ENCODE results near the gene MAGI2.

Gene MAGI2

GRCh38 chr7:78479348-78479747, 974.1 kb downstream of the MAGI2 start:
- no peak for DNase-seq (ENCODE audit: low spot score)
- no peak overlapping the region for H3K27ac Mint-ChIP-seq

GRCh38 chr7:78476851-78477405, 976.5 kb downstream of the MAGI2 start:
- H3K27ac Mint-ChIP-seq, result no peak overlapping the region
- no peak overlapping the region for H3K4me3 Mint-ChIP-seq
- DNase-seq (ENCODE audit: low spot score), result no peak
- no peaks in the 10 kb centered on the region for H3K27me3 Mint-ChIP-seq (ENCODE audit: low read depth)
- no peaks in the 10 kb centered on the region for H3K9me3 Mint-ChIP-seq
- no peaks in the 10 kb centered on the region for H3K36me3 Mint-ChIP-seq (ENCODE audit: low read depth)
- H3K4me1 Mint-ChIP-seq (ENCODE audit: low read depth), result no peaks in the 10 kb centered on the region

More at GRCh38 chr7:78479348-78479747, 974.1 kb downstream of the MAGI2 start:
- Mint-ChIP-seq H3K36me3 (ENCODE audit: low read depth) (no peaks in the 10 kb centered on the region), H3K27me3 (ENCODE audit: low read depth) (no peaks in the 10 kb centered on the region), H3K4me3 (no peak overlapping the region), H3K4me1 (ENCODE audit: low read depth) (no peaks in the 10 kb centered on the region), H3K9me3 (no peaks in the 10 kb centered on the region)

- no peak overlapping the region for H3K4me3 Mint-ChIP-seq
- DNase-seq (ENCODE audit: low spot score), result no peak
- H3K4me1 Mint-ChIP-seq (ENCODE audit: low read depth), result no peaks in the 10 kb centered on the region
- no peaks in the 10 kb centered on the region for H3K36me3 Mint-ChIP-seq (ENCODE audit: low read depth)
- no peaks in the 10 kb centered on the region for H3K9me3 Mint-ChIP-seq
- H3K27ac Mint-ChIP-seq, result no peak overlapping the region
- H3K27me3 Mint-ChIP-seq (ENCODE audit: low read depth), result no peaks in the 10 kb centered on the region
Measured at GRCh38 chr7:78473571-78474301, 979.7 kb downstream of the MAGI2 start.

- Mint-ChIP-seq H3K4me3 (no peak overlapping the region), H3K9me3 (no peaks in the 10 kb centered on the region), H3K27ac (no peak overlapping the region), H3K27me3 (ENCODE audit: low read depth) (no peaks in the 10 kb centered on the region), H3K4me1 (ENCODE audit: low read depth) (no peaks in the 10 kb centered on the region), H3K36me3 (ENCODE audit: low read depth) (no peaks in the 10 kb centered on the region)
- DNase-seq (ENCODE audit: low spot score), result no peak
Measured at GRCh38 chr7:78473021-78473420, 980.4 kb downstream of the MAGI2 start.

GRCh38 chr7:78472519-78472918, 980.9 kb downstream of the MAGI2 start:
- Mint-ChIP-seq H3K4me3 (no peak overlapping the region), H3K36me3 (ENCODE audit: low read depth) (no peaks in the 10 kb centered on the region), H3K27me3 (ENCODE audit: low read depth) (no peaks in the 10 kb centered on the region), H3K27ac (no peak overlapping the region), H3K9me3 (no peaks in the 10 kb centered on the region), H3K4me1 (ENCODE audit: low read depth) (no peaks in the 10 kb centered on the region)
- DNase-seq (ENCODE audit: low spot score), result no peak

- DNase-seq (ENCODE audit: low spot score), result no peak
- no peak overlapping the region for H3K4me3 Mint-ChIP-seq
- no peak overlapping the region for H3K27ac Mint-ChIP-seq
- H3K4me1 Mint-ChIP-seq (ENCODE audit: low read depth), result no peaks in the 10 kb centered on the region
- no peaks in the 10 kb centered on the region for H3K36me3 Mint-ChIP-seq (ENCODE audit: low read depth)
- H3K9me3 Mint-ChIP-seq, result no peaks in the 10 kb centered on the region
- no peaks in the 10 kb centered on the region for H3K27me3 Mint-ChIP-seq (ENCODE audit: low read depth)
Measured at GRCh38 chr7:78465894-78466293, 987.6 kb downstream of the MAGI2 start.

GRCh38 chr7:78463039-78463438, 990.4 kb downstream of the MAGI2 start:
- H3K27ac Mint-ChIP-seq, result no peak overlapping the region
- H3K4me3 Mint-ChIP-seq, result no peak overlapping the region
- H3K27me3 Mint-ChIP-seq (ENCODE audit: low read depth), result no peaks in the 10 kb centered on the region

GRCh38 chr7:78450706-78451105, 1002.8 kb downstream of the MAGI2 start:
- Mint-ChIP-seq H3K27ac (no peak overlapping the region), H3K4me3 (no peak overlapping the region), H3K36me3 (ENCODE audit: low read depth) (no peaks in the 10 kb centered on the region), H3K27me3 (ENCODE audit: low read depth) (no peaks in the 10 kb centered on the region), H3K9me3 (no peaks in the 10 kb centered on the region), H3K4me1 (ENCODE audit: low read depth) (no peaks in the 10 kb centered on the region)
- no peak for DNase-seq (ENCODE audit: low spot score)

More at GRCh38 chr7:78463039-78463438, 990.4 kb downstream of the MAGI2 start:
- no peaks in the 10 kb centered on the region for H3K4me1 Mint-ChIP-seq (ENCODE audit: low read depth)
- DNase-seq (ENCODE audit: low spot score), result no peak
- H3K9me3 Mint-ChIP-seq, result no peaks in the 10 kb centered on the region
- no peaks in the 10 kb centered on the region for H3K36me3 Mint-ChIP-seq (ENCODE audit: low read depth)

- Mint-ChIP-seq H3K27me3 (ENCODE audit: low read depth) (no peaks in the 10 kb centered on the region), H3K36me3 (ENCODE audit: low read depth) (no peaks in the 10 kb centered on the region)
Measured at GRCh38 chr7:78448911-78449310, 1004.6 kb downstream of the MAGI2 start.

GRCh38 chr7:78444267-78444666, 1009.2 kb downstream of the MAGI2 start:
- no peaks in the 10 kb centered on the region for H3K4me1 Mint-ChIP-seq (ENCODE audit: low read depth)
- no peak overlapping the region for H3K27ac Mint-ChIP-seq
- H3K27me3 Mint-ChIP-seq (ENCODE audit: low read depth), result no peaks in the 10 kb centered on the region

More at GRCh38 chr7:78448911-78449310, 1004.6 kb downstream of the MAGI2 start:
- no peak for DNase-seq (ENCODE audit: low spot score)
- H3K4me1 Mint-ChIP-seq (ENCODE audit: low read depth), result no peaks in the 10 kb centered on the region
- H3K9me3 Mint-ChIP-seq, result no peaks in the 10 kb centered on the region
- no peak overlapping the region for H3K4me3 Mint-ChIP-seq
- H3K27ac Mint-ChIP-seq, result no peak overlapping the region

GRCh38 chr7:78443811-78444210, 1009.7 kb downstream of the MAGI2 start:
- no peak overlapping the region for H3K4me3 Mint-ChIP-seq
- DNase-seq (ENCODE audit: low spot score), result no peak
- no peaks in the 10 kb centered on the region for H3K27me3 Mint-ChIP-seq (ENCODE audit: low read depth)
- H3K4me1 Mint-ChIP-seq (ENCODE audit: low read depth), result no peaks in the 10 kb centered on the region
- no peaks in the 10 kb centered on the region for H3K36me3 Mint-ChIP-seq (ENCODE audit: low read depth)
- H3K9me3 Mint-ChIP-seq, result no peaks in the 10 kb centered on the region
- H3K27ac Mint-ChIP-seq, result no peak overlapping the region

More at GRCh38 chr7:78444267-78444666, 1009.2 kb downstream of the MAGI2 start:
- Mint-ChIP-seq H3K9me3 (no peaks in the 10 kb centered on the region), H3K36me3 (ENCODE audit: low read depth) (no peaks in the 10 kb centered on the region), H3K4me3 (no peak overlapping the region)
- DNase-seq (ENCODE audit: low spot score), result no peak

GRCh38 chr7:78441737-78442136, 1011.7 kb downstream of the MAGI2 start:
- Mint-ChIP-seq H3K9me3 (no peaks in the 10 kb centered on the region), H3K27me3 (ENCODE audit: low read depth) (no peaks in the 10 kb centered on the region)
- no peak for DNase-seq (ENCODE audit: low spot score)

GRCh38 chr7:78438433-78438832, 1015.0 kb downstream of the MAGI2 start:
- Mint-ChIP-seq H3K4me3 (no peak overlapping the region), H3K9me3 (no peaks in the 10 kb centered on the region), H3K27ac (no peak overlapping the region)

More at GRCh38 chr7:78441737-78442136, 1011.7 kb downstream of the MAGI2 start:
- no peaks in the 10 kb centered on the region for H3K36me3 Mint-ChIP-seq (ENCODE audit: low read depth)
- no peaks in the 10 kb centered on the region for H3K4me1 Mint-ChIP-seq (ENCODE audit: low read depth)
- no peak overlapping the region for H3K4me3 Mint-ChIP-seq
- no peak overlapping the region for H3K27ac Mint-ChIP-seq

GRCh38 chr7:78437118-78437517, 1016.3 kb downstream of the MAGI2 start:
- no peaks in the 10 kb centered on the region for H3K36me3 Mint-ChIP-seq (ENCODE audit: low read depth)
- no peaks in the 10 kb centered on the region for H3K4me1 Mint-ChIP-seq (ENCODE audit: low read depth)
- H3K4me3 Mint-ChIP-seq, result no peak overlapping the region
- H3K9me3 Mint-ChIP-seq, result no peaks in the 10 kb centered on the region
- no peaks in the 10 kb centered on the region for H3K27me3 Mint-ChIP-seq (ENCODE audit: low read depth)
- DNase-seq (ENCODE audit: low spot score), result no peak
- no peak overlapping the region for H3K27ac Mint-ChIP-seq

More at GRCh38 chr7:78438433-78438832, 1015.0 kb downstream of the MAGI2 start:
- Mint-ChIP-seq H3K4me1 (ENCODE audit: low read depth) (no peaks in the 10 kb centered on the region), H3K27me3 (ENCODE audit: low read depth) (no peaks in the 10 kb centered on the region), H3K36me3 (ENCODE audit: low read depth) (no peaks in the 10 kb centered on the region)
- DNase-seq (ENCODE audit: low spot score), result no peak
